GM18526 (cell line): ENCODE data around the gene PI4KA.

Source experiments
- POLR2A ChIP-seq: IDR thresholded peaks from 3 replicates; pipeline ENCODE4 v1.6.1; 2011; ENCODE audit not compliant: insufficient read length; ENCODE audit errors: extremely low read depth

Gene PI4KA

GRCh38 chr22:20858615-20859416 lies at the start of gene PI4KA, which contains the start of gene SNAP29:
TSS of gene PI4KA (minus strand) at chr22:20858811. CDS start at chr22:20858725, 86 bp downstream.
TSS of gene SNAP29 (plus strand) at chr22:20859007. CDS start at chr22:20859111, 104 bp downstream.
- peak; percentile 88 for TF ChIP-seq POLR2A

- no peak for TF ChIP-seq POLR2A
Measured at GRCh38 chr22:20906387-20906767, 47.8 kb upstream of the PI4KA start.

GRCh38 chr22:20905415-20906386 lies 47.1 kb upstream of the PI4KA start:
- TF ChIP-seq POLR2A = no peak

DNA sequence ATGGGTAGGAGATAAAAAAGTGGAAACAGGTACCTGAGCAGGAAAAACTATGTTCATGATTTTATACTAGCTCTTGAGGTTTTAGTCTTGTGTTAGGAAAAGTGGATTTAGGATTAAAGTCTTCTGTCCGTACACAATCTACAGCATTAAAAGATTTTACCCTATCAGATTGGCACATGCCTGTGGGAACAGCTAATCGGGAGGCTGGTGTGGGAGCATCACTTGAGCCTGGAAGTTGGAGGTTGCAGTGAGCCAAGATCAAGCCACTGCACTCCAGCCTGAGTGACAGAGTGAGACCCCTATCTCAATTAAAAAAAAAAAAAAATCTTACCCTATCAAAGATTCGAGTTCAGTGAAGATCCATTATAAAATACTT lies 46.4 kb upstream of the PI4KA start:
- TF ChIP-seq POLR2A = no peak

- no peak for TF ChIP-seq POLR2A
Measured at GRCh38 chr22:20904008-20904979, 45.7 kb upstream of the PI4KA start.

- no peak for TF ChIP-seq POLR2A
Measured at GRCh38 chr22:20903093-20903492, 44.5 kb upstream of the PI4KA start.

DNA sequence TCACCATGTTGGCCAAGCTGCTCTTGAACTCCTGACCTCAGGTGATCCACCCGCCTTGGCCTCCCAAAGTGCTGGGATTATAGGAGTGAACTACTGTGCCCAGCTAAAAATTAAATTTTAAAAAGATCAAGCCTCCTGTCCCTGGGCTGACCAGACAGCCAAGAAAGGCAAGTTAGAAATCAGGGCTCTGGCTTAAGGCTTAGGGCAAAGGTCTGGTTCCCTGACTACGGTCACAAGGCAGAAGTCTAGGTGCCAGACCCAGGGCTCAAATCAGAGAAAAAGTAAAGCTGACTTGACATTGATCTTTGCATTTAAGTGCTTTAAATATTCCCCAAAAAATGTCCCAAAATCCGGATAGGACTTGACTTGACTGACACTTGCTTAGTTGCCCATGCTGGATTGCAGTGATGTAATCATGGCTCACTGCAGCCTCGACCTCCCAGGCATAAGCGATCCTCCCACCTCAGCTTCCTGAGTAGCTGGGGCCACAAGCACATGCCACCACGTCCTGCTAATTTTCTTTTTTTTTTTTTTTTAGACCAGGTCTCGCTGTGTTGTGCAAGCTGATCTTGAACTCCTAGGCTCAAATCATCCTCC lies 41.3 kb upstream of the PI4KA start:
- TF ChIP-seq POLR2A = no peak

- TF ChIP-seq POLR2A = no peak
Measured at GRCh38 chr22:20890975-20891374, 32.4 kb upstream of the PI4KA start.

DNA sequence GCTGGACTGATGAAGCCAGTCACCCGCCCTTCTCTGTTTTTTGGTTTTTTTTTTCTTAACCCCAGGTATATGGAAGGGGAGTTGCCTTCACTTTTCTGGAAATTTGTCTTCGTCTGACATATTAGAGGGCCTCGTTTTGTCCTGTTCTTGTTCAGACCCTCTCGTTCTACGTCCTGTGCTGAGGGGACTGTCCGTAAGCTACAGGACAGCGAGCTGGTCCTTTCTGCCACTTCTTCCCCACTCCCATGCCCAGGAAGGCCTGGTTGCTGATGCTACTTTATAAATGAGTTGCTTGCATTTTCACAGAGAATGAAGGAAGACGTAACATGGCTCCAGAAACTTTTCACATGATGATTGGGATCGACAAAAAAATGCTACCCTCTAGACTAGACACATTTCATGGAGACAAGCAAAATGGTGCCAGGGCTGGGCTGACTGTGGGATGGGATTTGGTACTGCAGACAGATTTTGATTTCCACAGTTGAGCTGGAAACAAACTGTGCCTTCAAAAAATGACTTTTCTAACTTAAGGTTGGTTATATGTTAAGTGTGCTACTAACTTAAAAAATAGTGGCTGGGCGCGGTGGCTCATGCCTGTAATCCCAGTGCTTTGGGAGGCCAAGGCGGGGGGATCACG lies 31.4 kb upstream of the PI4KA start:
- TF ChIP-seq POLR2A = no peak

- TF ChIP-seq POLR2A = no peak
Measured at GRCh38 chr22:20889025-20889704, 30.6 kb upstream of the PI4KA start.

DNA sequence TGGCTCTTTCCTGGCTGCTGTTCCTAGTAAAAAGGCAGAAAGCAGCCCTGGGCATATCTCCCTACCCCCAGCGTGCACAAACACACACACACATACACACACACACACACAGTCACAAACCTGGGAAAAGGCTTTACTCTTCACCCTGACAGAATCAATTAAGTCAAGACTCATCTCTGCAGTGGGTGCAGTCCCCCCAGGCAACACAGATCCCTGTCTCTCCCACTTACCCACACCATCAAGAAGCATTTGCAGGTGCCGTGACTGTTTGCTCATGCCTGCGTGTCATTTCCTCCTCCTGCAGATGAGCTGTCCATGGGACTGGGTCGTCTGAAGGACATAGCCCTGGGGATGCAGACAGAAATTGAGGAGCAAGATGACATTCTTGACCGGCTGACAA lies 28.8 kb upstream of the PI4KA start:
- TF ChIP-seq POLR2A = no peak

- no peak for TF ChIP-seq POLR2A
Measured at GRCh38 chr22:20885557-20886323, 27.1 kb upstream of the PI4KA start.
